HG03565 (cell line): ENCODE results near the gene GABBR2.

Source experiments
- ATAC-seq: cut with Tn5 transposase; IDR thresholded peaks from one replicate; pipeline ENCODE4 v1.9.1; 2021; ENCODE audit warnings: mild to moderate bottlenecking, moderate library complexity; ENCODE audit not compliant: unreplicated experiment

The GABBR2 gene

DNA sequence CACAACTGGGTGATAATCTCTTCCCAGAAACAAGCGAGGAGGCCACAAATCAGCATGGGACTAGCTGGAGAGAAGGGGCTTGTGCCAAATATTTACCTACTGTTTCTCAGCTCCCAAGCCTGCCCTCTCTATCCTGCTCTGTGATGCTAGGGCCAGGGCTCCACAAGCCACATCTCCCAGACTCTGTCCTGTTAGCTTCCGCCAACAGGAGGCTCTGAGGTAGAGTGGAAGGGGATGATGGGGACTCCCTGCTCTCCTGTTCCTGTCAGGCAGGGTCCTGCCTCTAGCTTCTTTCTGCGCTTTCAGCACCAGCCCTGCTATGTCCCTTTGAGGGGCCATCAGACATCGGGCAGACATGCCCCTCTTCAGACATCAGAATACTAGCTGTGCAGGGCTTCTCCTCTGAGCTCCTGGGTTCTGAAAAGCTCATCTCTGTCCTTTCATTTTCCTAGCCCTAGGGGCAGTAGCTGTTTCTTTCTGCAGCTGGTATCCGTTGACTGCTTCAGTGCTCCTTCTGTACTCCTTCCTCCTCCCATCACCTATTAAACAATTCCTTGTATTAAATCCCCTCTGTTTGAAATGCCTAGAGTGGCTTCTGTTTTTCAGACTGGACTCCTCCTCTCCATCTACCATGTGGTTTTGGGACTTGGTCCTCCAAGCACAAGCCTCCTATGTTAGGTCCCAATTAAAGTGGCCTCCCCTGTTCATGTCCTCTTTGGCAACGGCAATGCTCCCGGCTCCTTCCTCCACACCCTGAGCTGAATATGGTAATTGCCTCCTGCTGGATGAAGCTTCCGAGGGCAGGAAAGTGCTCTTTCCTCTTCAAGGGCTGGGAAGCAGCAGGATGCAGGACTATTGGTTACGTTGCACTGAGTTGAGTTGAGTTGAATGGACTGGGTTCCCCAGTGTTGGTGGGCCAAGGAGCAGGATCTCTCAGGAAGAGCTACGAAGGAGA lies 292.2 kb downstream of the GABBR2 start:
- no peak for ATAC-seq

DNA sequence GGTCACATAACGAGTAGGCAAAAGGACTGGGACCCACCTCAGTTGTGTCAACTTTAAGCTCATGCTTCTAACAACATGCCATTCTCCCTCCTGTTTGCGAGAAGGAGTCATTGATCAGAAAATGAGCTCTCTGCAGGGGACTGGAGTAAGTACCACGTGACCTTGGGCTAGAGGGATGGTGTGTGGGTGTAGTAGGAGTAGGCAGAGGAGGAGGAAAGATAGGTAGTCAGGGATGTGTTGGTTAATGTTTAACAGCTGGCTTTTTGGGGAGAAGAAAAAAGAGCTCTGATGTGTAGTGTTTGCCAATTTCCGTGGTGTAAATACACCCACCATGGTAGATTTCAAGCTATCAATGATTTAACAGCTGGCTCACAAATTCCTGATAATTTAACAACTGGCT lies 293.0 kb downstream of the GABBR2 start:
- no peak for ATAC-seq

DNA sequence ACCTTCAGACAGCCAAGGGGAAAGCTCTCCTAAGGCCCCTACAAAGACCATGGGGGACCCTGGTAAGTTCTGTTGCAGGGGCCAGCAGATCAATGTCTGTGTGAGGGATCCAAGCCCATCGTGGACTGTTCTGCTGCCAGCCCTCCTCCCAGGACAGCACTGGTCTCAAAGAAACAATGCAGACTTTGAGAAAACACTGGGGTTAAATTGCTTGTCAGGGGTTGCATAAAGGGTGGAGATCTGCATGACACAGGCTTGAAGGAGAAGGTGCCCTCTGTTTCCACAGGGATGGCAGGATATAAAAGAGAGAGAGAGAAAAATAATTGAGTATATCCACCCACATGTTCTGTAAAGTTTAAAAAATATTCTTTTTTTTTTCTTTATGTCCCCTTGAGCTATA lies 295.7 kb downstream of the GABBR2 start:
- no peak for ATAC-seq

DNA sequence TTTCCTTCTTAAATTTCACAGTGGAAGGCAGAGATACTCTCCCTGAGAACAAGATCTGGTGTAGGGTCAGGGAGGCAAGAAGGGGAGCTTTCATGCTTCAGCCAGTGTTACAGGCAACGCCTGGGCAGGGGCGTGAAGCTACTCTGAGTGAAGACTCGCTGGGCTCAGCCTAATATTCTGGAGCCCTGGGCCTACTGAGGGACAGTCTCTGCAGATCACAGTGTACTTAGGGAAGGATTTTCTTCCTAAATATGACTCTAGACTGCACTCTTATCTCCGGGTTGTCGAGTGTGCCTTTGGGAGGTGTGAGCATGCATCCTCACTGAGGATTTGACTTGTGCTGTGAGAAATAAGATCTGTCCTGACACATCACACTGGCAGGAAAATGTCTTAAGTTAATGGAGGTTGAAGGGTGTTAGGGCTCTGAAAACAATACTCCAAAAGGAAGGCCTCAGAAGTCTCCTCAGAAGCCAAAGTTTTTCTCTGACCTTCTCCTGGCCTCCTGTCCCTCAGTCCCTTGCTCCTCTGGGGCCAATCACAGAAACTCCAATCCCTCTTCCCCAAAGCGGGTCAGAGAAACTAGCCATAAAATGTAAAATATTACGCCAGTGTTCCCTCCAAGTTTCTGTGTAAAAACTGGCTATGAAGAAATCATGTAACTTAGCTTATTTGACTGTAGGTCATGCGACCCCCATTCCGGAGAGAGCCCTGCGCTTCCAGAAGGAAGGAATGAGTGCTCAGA lies 296.5 kb downstream of the GABBR2 start:
- ATAC-seq: no peak

DNA sequence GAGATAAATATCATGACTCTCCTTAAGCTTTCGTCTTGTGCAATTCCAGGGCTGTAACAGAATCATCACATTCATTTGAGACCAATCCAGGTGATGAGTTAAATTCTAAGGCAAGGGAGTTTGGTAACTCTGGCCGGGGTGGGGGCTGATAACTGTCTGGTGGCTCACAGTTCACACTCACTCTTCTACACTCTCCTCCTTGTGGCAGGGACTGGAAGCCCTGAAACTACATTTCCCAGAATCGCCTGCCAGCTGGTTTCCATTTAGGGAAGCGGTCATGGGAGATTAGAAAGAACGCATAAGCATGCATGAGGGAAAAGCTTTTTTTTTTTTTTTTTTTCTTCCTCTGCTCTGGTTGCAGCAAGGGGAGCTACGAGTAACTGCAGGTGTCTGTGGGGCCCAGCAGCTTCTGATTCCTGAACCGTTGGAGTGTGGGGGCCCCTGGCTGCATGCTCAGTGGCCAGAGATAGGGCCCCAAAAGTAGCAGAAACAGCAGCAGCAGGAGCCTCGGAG lies 298.5 kb downstream of the GABBR2 start:
- no peak for ATAC-seq

DNA sequence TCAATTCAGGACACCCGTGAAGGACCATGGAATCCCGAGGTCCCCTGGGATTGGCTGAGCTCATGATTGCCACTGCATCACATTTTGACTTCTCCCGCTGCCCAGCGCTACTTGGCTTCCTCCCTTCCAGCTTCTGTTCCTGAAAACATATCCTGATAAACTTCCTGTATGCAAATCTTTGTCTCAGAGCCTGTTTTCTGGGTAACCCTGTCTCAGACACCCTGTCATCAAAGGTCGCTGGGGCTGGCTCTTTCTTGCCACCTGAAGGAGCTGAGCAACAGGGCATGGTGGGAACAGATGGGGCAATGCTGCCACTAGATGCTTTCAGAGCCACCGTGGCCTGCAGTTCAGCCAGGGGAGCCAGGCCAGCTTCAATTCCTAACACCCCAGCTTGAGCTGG lies 299.0 kb downstream of the GABBR2 start:
- no peak for ATAC-seq

DNA sequence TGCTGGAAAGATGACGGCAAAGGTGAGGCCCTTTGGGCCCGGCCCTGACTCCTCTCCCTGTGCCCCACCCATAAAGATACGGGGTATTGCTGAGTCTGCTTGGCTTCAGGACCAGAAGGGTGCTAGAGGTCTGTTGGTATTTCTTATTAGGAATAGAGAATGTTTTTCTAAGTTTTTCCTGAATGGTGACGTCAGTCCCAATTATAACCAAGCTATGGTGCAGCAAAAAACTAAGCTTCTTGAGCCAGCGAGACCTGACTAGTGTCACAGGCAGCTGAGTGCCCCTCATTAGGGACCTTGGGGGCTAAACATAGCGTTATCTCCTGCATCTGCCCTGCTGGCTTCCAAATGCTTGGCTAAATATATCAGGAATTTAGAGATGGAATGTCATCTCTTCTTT lies 302.3 kb downstream of the GABBR2 start:
- no peak for ATAC-seq

DNA sequence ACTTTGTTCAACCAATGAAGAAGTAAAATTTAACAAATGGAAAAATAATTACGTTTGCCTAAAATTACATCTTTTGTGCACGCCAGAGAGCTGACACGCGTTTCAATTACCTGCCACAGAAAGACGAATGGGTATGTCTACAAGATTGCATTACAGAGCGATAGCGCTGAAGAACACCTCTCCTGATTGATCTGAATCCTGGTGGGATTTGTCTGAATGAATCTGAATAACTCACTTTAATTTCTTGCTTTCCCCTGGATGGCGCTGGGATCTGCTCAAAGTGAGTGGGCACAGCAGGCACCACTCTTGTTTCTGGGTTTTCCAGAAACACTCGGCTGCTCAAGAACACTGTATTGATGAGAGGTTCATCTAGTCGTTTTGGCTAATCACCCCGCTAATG lies 304.5 kb downstream of the GABBR2 start:
- ATAC-seq: no peak

DNA sequence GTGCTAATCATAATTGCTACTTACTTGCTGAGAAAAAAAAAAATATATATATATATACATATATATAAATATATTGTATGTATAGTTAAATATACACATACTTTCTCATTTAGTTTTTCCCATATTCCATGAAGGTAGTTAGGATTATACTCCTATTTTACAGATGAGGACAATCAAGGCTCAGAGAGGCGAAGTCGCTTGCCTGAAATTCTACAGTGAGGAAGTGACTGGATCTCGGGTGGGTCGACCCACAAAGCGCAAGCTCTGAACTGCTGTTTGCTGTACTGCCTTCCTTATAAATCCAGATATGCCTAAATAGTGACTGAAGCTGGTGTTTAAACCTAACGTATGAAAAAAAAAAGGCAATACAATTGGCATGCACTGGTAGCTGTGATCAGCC lies 305.0 kb downstream of the GABBR2 start:
- ATAC-seq: no peak

DNA sequence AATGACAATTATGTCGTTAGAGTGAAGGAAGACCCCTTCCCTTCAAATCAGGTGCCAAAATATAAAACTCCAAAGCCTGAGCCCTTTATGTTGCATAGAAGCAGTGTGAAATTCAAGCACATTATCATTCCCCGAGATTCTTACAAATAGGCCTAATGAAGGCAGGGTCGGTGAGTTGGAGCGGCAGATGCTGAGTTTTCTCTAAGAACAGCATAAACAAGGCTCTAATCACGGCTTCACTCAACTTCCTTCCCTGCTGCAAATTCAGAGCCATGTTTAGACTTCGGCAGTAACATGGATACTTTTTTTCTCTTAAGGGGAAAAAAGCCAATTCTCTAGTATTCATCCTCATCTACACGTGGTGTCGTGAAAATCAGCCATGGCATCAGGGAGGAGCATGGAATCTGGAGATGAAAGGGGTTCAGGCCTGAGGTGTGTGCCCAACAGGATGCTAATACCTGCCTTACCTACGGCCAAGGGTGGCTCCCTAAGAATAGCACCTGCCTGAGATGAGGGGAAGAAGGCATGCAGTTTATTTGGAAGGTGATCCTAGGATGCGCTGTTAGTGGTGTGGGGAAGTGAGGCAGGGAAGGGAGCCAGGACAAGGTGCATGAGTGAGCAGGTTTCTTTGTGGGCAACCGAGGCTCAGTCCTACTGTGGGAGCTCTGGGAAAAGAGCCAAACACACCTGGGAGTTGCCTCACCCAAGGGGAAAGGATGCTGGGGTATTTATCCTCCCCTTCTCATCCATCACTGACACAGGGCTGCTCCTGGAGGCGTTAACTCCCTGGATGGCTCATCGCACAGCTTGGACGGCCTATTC lies 306.5 kb downstream of the GABBR2 start:
- no peak for ATAC-seq

DNA sequence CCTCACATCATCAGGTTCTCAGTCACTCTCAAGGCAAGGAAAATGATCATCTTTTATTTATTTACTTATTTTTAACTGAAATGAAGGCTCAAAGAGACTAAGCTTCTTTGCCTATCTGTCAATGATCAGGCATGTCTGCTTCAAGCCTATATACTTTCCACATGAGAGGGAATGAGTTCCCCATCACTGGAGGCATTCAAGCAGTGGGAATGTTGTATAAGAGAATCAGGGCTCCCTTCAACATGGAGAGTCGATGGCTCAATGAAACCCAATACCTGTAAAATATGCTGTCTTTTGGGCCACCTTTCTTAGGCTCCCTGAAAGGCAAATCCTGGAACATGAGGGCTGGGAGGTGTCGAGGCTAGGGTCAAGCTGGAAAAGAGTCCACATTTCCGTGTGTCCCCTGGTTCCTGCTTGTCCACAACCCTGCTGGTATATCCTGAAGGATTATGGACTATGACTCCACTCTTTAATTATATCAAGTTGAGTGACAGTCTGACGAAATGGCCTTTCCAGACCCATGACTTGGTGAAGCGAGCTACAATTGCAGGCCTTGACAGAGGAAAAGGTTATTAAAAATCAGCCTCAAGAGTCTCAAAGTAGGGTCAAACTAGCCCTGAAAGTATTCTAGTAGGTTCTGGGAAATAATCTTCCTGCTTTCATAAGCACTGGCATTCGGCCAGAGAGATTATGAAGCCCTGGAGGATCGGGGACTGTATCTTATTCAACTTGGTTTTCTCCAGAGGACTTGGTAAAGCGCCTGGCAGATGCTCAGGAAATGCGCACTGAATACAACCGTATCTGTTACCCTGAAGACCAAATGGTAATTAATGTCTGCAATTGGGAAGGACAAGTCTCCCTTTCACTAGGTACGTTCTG lies 307.4 kb downstream of the GABBR2 start:
- ATAC-seq: no peak

DNA sequence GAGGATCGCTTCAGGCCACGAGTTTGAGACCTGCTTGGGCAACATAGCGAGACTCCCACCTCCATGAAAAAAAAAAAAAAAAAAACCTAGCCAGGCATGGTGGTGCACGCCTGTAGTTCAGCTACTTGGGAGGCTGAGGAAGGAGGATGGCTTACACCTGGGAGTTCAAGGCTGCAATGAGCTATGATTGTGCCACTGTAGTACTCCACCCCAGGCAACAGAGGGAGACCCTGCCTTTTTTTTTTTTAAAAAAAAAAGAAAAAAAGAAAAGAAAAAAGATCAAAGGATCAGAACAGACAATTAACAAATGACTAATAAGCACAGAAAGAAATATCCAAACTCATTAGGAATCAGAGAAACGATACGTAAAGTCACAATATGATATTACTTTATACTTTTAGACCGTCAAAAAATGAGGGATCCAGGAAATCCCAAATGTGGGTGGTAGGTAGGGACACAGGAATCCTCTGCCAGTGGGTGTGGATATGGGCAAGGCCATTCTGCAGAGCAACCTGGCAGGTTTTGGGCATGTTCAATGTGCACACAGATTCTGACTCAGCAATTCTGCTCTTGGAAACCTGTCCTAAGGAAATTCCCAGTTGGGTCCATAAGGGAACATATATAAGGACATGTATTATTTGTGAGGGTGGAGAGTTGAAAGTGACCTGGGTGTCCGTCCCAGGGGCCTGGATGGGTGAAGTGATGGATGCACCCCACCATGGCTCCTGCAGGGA lies 308.6 kb downstream of the GABBR2 start:
- no peak for ATAC-seq

DNA sequence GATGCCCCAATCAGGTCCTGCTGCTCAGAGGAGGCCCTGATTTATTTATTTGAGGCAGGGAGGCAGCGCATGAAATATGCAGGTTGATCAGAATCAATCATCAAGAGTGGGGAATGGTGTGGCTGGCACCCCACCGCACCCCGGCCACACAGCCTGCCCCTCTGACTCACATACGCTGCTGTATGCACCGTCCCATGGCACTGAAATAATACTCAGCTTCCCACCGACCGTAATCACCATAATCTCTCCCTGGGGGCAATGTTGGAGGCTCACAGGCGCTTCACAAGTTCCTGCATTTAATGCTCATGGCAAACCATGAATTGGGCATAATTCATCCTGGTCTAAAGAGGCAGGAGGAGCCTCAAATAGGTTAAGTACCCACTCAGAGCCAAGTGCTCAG lies 312.1 kb downstream of the GABBR2 start:
- no peak for ATAC-seq

DNA sequence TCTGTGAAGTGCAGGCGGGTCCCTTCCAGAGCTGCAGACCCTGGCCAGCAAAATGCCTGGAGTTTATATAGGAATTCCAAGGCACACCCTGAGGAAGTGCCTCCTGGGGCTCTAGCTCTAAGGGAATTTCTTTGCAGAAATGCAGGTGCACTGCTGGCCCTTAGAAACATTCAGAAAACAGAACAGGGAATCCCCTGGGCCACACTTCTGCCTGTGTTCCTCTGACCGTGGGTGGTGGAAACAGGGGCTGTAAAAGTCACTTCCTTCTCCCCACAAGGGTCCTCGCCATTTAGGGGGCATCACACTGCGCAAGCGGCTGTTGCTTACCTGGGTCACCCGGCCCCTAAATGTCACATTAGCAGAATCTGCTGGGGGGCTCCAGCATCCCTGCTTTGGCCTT lies 312.5 kb downstream of the GABBR2 start:
- no peak for ATAC-seq

DNA sequence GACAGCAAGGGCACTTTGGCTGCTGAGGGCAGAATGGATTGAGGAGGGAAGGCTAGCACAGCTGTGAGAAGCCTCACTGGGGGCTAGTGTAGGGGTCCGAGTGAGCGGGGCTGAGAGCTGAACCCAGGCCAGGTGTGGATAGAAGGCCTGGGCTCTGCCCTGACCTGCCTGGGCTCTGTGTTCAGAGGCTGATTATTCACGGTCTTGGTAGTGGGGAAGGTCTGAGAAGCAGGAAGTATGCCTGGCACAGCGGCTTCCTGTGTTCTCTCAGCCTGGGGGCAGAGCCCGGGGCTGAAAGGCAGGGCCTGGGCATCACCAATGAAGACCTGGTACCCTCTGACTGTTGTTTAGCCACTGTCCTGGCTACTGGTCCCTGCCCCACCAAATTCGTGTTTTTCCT lies 316.9 kb downstream of the GABBR2 start:
- ATAC-seq: no peak

DNA sequence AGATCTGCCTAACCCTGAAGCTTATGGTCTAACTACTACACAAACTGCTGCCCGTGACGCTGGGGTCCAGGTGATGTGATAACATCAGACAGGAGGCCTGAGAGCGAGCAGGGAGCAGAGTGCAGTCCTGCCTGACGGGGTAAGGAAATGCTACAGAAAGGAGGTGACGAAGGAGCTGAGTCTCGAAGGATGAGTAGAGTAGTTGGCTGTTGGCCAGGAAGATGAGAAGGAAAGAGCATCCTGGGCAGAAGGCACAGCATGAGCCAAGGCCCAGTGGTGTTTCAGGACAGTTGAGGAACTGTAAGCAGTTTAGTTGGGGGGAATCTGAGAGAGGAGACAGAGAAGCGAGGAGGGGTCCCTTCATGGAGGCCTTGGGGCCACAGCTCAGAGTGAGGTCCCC lies 317.3 kb downstream of the GABBR2 start:
- no peak for ATAC-seq

DNA sequence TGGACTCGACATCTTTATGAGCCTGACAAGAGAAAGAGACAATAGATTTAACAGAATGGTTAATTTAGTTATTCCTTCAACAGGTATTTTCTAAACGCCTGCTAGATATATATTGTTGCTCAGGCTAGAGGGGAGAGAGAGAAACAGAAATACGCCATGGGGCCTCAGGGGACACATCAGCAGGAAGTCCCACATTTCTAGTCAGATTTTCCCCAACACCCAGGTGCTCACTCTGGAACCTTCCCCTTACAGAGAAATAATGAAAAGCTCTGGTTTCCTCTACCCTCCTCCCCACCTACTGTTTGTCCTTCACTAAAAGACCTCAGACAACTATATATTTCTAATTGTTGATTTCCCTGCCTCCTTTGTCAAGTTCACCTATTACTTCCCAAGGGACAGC lies 323.0 kb downstream of the GABBR2 start:
- ATAC-seq: no peak

DNA sequence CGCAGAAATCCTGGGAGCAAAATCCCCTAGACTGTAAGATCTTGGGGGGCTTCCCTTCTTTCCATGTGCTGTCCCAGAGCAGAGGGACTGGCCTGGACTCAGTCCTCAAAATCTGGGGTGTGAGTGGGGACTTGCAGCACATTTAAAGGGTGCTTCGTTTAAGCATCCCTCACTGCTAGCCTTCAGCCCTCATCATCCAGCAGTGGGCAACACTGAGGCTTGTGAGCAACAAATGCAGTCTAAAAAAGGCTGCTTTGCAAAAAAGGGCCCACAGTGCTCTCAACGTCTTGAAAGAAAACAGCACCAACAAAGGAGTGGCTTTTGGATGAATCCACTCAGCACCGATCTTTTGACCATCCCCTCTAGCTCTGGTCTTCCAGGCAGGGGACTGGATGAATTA lies 325.0 kb downstream of the GABBR2 start:
- ATAC-seq: no peak

DNA sequence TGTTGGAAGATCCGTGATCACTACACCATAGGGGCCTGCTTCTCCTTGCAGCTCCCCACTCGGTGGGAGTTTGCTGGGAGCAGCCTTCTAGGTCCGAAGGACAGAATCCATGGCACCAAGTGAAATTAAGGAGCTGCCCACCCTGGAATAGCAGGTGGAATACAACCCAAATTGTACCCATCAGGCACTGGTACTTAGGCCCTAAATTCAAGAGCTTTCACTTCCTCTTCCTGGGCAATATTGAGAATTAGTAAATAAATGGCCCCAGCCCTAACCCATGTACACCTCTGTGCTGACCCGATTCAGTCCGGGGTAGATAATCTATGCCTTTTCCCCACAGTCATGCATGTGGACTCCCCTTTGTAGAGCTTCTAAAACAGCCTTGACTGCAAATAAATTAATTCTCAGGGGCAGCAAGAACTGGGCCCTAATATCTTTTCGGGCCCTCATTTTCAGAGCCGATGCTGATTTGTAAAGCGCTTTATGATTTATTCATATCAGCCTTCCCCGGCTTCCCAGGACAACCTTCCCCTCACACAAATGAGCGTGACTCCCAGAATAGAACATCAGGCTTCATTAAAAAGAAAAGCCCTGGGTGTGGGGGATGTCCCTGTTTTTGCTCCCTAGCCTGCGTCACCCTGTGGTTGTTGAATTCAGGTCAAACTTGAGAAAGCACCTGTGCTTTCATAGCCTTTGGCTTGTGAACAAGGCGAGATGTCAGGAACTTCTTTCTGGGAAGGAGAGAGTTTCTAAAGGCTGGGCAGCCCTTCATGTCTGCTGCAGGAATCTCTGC lies 327.2 kb downstream of the GABBR2 start:
- ATAC-seq: no peak
